Cardiac muscle cell (in vitro differentiated cells and primary cell): Measurements from ENCODE around the gene NPFFR2. TPM values are rescaled to one million over a fixed set of nuclear protein-coding genes. Genes with fewer than 3 reads are reported as not detected.

Source experiments
- DNase-seq, 2 donors: peaks; one replicate each; pipeline versions ENCODE4 v3.0.0 to v3.0.0-alpha.2; 2010 to 2017; ENCODE audit warnings: low read depth in 1 of 2, low spot score in 1 of 2
- H3K27ac ChIP-seq: fragments of 200-600 bp; sonication (generic); 2 replicates; pipeline ENCODE4 v1.5.1; 2016
- H3K27me3 ChIP-seq: fragments of 200-600 bp; sonication (generic); 2 replicates; pipeline ENCODE4 v1.6.0; 2016; ENCODE audit warnings: control low read depth
- H3K36me3 ChIP-seq: fragments of 200-600 bp; sonication (generic); 2 replicates; pipeline ENCODE4 v1.5.1; 2016; ENCODE audit warnings: control low read depth
- H3K4me1 ChIP-seq: fragments of 200-600 bp; sonication (generic); 2 replicates; pipeline ENCODE4 v1.8.1; 2017; ENCODE audit warnings: low read depth, mild to moderate bottlenecking, mixed run types
- H3K4me3 ChIP-seq: fragments of 200-600 bp; sonication (generic); 2 replicates; pipeline ENCODE4 v1.5.1; 2016; ENCODE audit warnings: mild to moderate bottlenecking
- H3K9me3 ChIP-seq: fragments of 200-600 bp; sonication (generic); 2 replicates; pipeline ENCODE4 v1.5.1; 2017; ENCODE audit warnings: low read depth, mild to moderate bottlenecking, control low read depth
- polyA plus RNA-seq: library from polyadenylated mRNA; unstranded; fragments of >200 nt; fragmentation: Nextera tagmentation; extraction: Ambion mirVana; gene quantifications from 2 replicates; pipeline ENCODE4 v1.2.1, GENCODE V29; 2016
- total RNA-seq: library from RNA; depleted of rRNA; stranded (reverse); fragments of >200 nt; gene quantifications from 2 replicates; pipeline ENCODE4 v1.2.3, GENCODE V29; 2016
- TF ChIP-seq, protein P1 (sequence below): IDR thresholded peaks from 2 replicates; pipeline ENCODE4 v1.5.1; 2012; ENCODE audit warnings: low read depth, mild to moderate bottlenecking, low read length

NPFFR2 gene
- 12.4 and 13.5 TPM in 2 replicates for total RNA-seq
- 22.2 and 34.1 TPM in 2 replicates for polyA plus RNA-seq

GRCh38 chr4:72031868-72032608, at the start of gene NPFFR2:
NPFFR2 (plus strand) TSS chr4:72032000; CDS start chr4:72128592, 96,592 bp downstream.
- DNase-seq = peak; percentile 25 to 91
- TF ChIP-seq, protein P1, sequence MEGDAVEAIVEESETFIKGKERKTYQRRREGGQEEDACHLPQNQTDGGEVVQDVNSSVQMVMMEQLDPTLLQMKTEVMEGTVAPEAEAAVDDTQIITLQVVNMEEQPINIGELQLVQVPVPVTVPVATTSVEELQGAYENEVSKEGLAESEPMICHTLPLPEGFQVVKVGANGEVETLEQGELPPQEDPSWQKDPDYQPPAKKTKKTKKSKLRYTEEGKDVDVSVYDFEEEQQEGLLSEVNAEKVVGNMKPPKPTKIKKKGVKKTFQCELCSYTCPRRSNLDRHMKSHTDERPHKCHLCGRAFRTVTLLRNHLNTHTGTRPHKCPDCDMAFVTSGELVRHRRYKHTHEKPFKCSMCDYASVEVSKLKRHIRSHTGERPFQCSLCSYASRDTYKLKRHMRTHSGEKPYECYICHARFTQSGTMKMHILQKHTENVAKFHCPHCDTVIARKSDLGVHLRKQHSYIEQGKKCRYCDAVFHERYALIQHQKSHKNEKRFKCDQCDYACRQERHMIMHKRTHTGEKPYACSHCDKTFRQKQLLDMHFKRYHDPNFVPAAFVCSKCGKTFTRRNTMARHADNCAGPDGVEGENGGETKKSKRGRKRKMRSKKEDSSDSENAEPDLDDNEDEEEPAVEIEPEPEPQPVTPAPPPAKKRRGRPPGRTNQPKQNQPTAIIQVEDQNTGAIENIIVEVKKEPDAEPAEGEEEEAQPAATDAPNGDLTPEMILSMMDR = no peak
- Histone ChIP-seq H3K27me3 (no peaks in the 10 kb centered on the region), H3K4me1 (peaks cover 9% of the 10 kb centered on the region), H3K9me3 (no peaks in the 10 kb centered on the region), H3K27ac (peak within 1 kb of the TSS; percentile 77), H3K36me3 (no peaks in the 10 kb centered on the region), H3K4me3 (peak within 1 kb of the TSS; percentile 63)

- H3K36me3 ChIP-seq = no peaks in the 10 kb centered on the region
- no peak overlapping the region for H3K27ac ChIP-seq
- no peaks in the 10 kb centered on the region for H3K27me3 ChIP-seq
- H3K4me3 ChIP-seq = no peak overlapping the region
- TF ChIP-seq, protein P1 = no peak
- no peaks in the 10 kb centered on the region for H3K9me3 ChIP-seq
- no peaks in the 10 kb centered on the region for H3K4me1 ChIP-seq
- peak in 1 of 2 donors; percentile 0 for DNase-seq
Observed at GRCh38 chr4:71992571-71993312, 39.1 kb upstream of the NPFFR2 start.

DNA sequence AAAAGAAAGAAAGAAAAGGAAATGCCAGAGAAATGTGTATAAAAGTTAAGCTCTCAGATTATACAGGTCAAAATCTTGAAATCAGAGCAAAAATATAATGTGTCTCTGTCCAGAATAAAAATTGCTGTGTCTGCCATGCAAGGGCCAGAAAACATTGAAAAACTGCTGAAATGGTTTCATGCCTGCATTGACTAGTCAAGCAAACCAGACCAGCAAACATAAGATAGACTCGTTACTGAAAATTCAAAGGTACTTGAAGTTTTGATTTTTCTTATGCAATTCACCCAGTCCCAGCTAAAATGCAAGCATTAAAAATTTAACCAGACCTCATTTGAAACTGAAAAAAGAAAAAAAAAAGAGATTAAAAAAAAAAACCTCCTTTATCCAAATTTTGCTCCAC, 37.2 kb upstream of the NPFFR2 start:
- Histone ChIP-seq H3K4me3 (no peak overlapping the region), H3K36me3 (no peaks in the 10 kb centered on the region)

DNA sequence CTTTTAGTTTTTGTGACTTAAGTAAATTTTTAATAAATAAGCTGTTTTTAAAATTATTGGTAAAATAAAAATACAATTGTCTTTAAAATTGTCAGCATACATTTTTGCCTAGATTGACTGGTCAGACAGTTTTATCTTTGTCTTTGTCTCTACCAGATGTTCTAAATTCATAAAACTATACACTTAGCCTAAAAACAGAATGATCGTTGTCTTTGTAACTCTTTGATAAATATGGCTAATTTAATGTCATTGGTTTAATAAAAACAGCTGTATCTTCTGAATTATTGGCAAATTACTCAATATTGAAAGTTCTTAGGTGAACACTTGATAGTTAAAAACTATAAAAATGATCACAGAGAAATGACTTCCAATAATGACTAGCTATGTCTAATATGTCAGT, 36.5 kb upstream of the NPFFR2 start:
- TF ChIP-seq, protein P1 = no peak
- H3K36me3 ChIP-seq = no peaks in the 10 kb centered on the region
- no peak overlapping the region for H3K4me3 ChIP-seq
- H3K9me3 ChIP-seq = no peaks in the 10 kb centered on the region
- no peak overlapping the region for H3K27ac ChIP-seq
- no peak for DNase-seq
- H3K27me3 ChIP-seq = no peaks in the 10 kb centered on the region
- H3K4me1 ChIP-seq = no peaks in the 10 kb centered on the region

More for the DNA sequence above, 37.2 kb upstream of the NPFFR2 start:
- TF ChIP-seq, protein P1 = no peak
- H3K27me3 ChIP-seq = no peaks in the 10 kb centered on the region
- H3K9me3 ChIP-seq = no peaks in the 10 kb centered on the region
- no peak overlapping the region for H3K27ac ChIP-seq
- DNase-seq = no peak
- no peaks in the 10 kb centered on the region for H3K4me1 ChIP-seq

DNA sequence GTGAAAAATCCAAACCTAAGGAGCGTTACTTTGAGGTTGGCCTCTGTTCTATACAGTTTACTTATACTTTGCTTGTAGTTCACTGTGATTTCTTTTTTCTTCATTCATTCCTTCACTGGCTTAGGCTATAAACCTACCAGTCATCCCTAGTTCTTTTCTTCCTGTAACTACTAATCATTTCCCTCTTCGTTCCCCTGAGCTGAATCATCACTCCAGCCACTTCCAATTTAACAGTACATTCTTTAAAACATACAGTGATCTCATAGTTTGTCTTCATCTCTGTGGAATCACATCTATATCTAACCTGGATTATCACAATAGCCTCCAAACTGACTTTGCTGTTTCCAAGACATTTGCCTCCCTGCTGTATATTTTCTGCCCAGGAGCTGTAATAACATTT, 25.2 kb upstream of the NPFFR2 start:
- Histone ChIP-seq H3K4me3 (no peak overlapping the region), H3K27me3 (no peaks in the 10 kb centered on the region), H3K36me3 (no peaks in the 10 kb centered on the region), H3K4me1 (no peaks in the 10 kb centered on the region), H3K9me3 (no peaks in the 10 kb centered on the region), H3K27ac (no peak overlapping the region)
- TF ChIP-seq, protein P1 = no peak
- peak in 1 of 2 donors; percentile 3 for DNase-seq
